Measurements from ENCODE around the gene HAUS8.

The HAUS8 gene

GRCh38 chr19:17052439-17052838 is 22.8 kb downstream of the HAUS8 start:
- ATAC-seq (ENCODE audit: low read depth) (no peak), DNase-seq (ENCODE audit: low spot score) (no peak)
- Histone ChIP-seq H3K4me1 (ENCODE audit: insufficient read depth, poor library complexity, severe bottlenecking) (peaks cover 3% of the 10 kb centered on the region), H3K36me3 (ENCODE audit: low read depth) (peaks cover 58% of the 10 kb centered on the region), H3K9me3 (ENCODE audit: severe bottlenecking) (no peaks in the 10 kb centered on the region), H3K4me3 (ENCODE audit: severe bottlenecking) (no peak overlapping the region), H3K27ac (ENCODE audit: poor library complexity, severe bottlenecking) (no peak overlapping the region), H3K27me3 (ENCODE audit: insufficient read depth, poor library complexity, severe bottlenecking) (no peaks in the 10 kb centered on the region)
- peak; percentile 45 for TF ChIP-seq CTCF (IDR thresholded peaks at IDR 0.05; ENCODE audit: poor library complexity, severe bottlenecking)

- H3K4me3 ChIP-seq (ENCODE audit: severe bottlenecking): no peak overlapping the region
- H3K27me3 ChIP-seq (ENCODE audit: insufficient read depth, poor library complexity, severe bottlenecking): no peaks in the 10 kb centered on the region
- peaks cover 3% of the 10 kb centered on the region for H3K4me1 ChIP-seq (ENCODE audit: insufficient read depth, poor library complexity, severe bottlenecking)
- H3K9me3 ChIP-seq (ENCODE audit: severe bottlenecking): no peaks in the 10 kb centered on the region
- no peak for TF ChIP-seq CTCF (IDR thresholded peaks at IDR 0.05; ENCODE audit: poor library complexity, severe bottlenecking)
- peaks cover 45% of the 10 kb centered on the region for H3K36me3 ChIP-seq (ENCODE audit: low read depth)
- ATAC-seq (ENCODE audit: low read depth) (peak; percentile 94), DNase-seq (ENCODE audit: low spot score) (no peak)
- no peak overlapping the region for H3K27ac ChIP-seq (ENCODE audit: poor library complexity, severe bottlenecking)
These were observed 25.5 kb downstream of the HAUS8 start for GRCh38 chr19:17049711-17050280.

- H3K27me3 ChIP-seq (ENCODE audit: insufficient read depth, poor library complexity, severe bottlenecking): no peaks in the 10 kb centered on the region
- TF ChIP-seq CTCF (IDR thresholded peaks at IDR 0.05; ENCODE audit: poor library complexity, severe bottlenecking): no peak
- H3K4me1 ChIP-seq (ENCODE audit: insufficient read depth, poor library complexity, severe bottlenecking): peaks cover 3% of the 10 kb centered on the region
- H3K36me3 ChIP-seq (ENCODE audit: low read depth): peaks cover 38% of the 10 kb centered on the region
- no peak overlapping the region for H3K4me3 ChIP-seq (ENCODE audit: severe bottlenecking)
- ATAC-seq (ENCODE audit: low read depth): no peak
- no peak overlapping the region for H3K27ac ChIP-seq (ENCODE audit: poor library complexity, severe bottlenecking)
- no peaks in the 10 kb centered on the region for H3K9me3 ChIP-seq (ENCODE audit: severe bottlenecking)
- no peak for DNase-seq (ENCODE audit: low spot score)
These were observed 26.3 kb downstream of the HAUS8 start for GRCh38 chr19:17048885-17049453.

- no peaks in the 10 kb centered on the region for H3K9me3 ChIP-seq (ENCODE audit: severe bottlenecking)
These were observed 29.2 kb downstream of the HAUS8 start for GRCh38 chr19:17045907-17046502.

More at GRCh38 chr19:17045907-17046502, 29.2 kb downstream of the HAUS8 start:
- no peak for ATAC-seq (ENCODE audit: low read depth)
- no peaks in the 10 kb centered on the region for H3K27me3 ChIP-seq (ENCODE audit: insufficient read depth, poor library complexity, severe bottlenecking)
- no peak overlapping the region for H3K4me3 ChIP-seq (ENCODE audit: severe bottlenecking)
- TF ChIP-seq CTCF (IDR thresholded peaks at IDR 0.05; ENCODE audit: poor library complexity, severe bottlenecking): no peak
- peaks cover 20% of the 10 kb centered on the region for H3K36me3 ChIP-seq (ENCODE audit: low read depth)
- H3K4me1 ChIP-seq (ENCODE audit: insufficient read depth, poor library complexity, severe bottlenecking): peaks cover 3% of the 10 kb centered on the region
- no peak for DNase-seq (ENCODE audit: low spot score)
- no peak overlapping the region for H3K27ac ChIP-seq (ENCODE audit: poor library complexity, severe bottlenecking)
